Measurements from ENCODE around the gene BFAR. TPM values are rescaled to one million over a fixed set of nuclear protein-coding genes. Genes with fewer than 3 reads are reported as not detected.
A peak's percentile ranks its signal among the peaks of the same experiment; 100 is the strongest.

Gene BFAR, protein sequence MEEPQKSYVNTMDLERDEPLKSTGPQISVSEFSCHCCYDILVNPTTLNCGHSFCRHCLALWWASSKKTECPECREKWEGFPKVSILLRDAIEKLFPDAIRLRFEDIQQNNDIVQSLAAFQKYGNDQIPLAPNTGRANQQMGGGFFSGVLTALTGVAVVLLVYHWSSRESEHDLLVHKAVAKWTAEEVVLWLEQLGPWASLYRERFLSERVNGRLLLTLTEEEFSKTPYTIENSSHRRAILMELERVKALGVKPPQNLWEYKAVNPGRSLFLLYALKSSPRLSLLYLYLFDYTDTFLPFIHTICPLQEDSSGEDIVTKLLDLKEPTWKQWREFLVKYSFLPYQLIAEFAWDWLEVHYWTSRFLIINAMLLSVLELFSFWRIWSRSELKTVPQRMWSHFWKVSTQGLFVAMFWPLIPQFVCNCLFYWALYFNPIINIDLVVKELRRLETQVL
- polyA plus RNA-seq (ENCODE audit: insufficient read length in 12 of 12): 10 to 100 TPM in 11 of 12 donors, not detected in 1; 43.9 to 64.1 (median 54.2) TPM
- long read RNA-seq, donor 1, partial matches to known transcripts: 10 of 16 reads
- long read RNA-seq, donor 1, other reads (novel, unspliced or antisense): 0 of 16 reads
- long read RNA-seq, donor 2, transcript BFAR-201 (8 exons, 3,039 nt): major isoform, 7 of 14 reads
- long read RNA-seq, donor 2, partial matches to known transcripts: 5 of 14 reads
- long read RNA-seq, donor 2, other reads (novel, unspliced or antisense): 0 of 14 reads
- long read RNA-seq, donor 3, partial matches to known transcripts: 7 of 10 reads
- long read RNA-seq, donor 3, other reads (novel, unspliced or antisense): 0 of 10 reads
- long read RNA-seq, donor 4, partial matches to known transcripts: 7 of 14 reads
- long read RNA-seq, donor 4, other reads (novel, unspliced or antisense): 0 of 14 reads
- long read RNA-seq, donor 5, transcript BFAR-201 (8 exons, 3,039 nt): major isoform, 12 of 33 reads
- long read RNA-seq, donor 5, partial matches to known transcripts: 16 of 33 reads
- long read RNA-seq, donor 5, other reads (novel, unspliced or antisense): 0 of 33 reads
- long read RNA-seq, donor 6, partial matches to known transcripts: 8 of 13 reads
- long read RNA-seq, donor 6, other reads (novel, unspliced or antisense): 0 of 13 reads
- long read RNA-seq, donor 7, transcript BFAR-201 (8 exons, 3,039 nt): major isoform, 5 of 8 reads
- long read RNA-seq, donor 7, partial matches to known transcripts: 0 of 8 reads
- long read RNA-seq, donor 7, other reads (novel, unspliced or antisense): 0 of 8 reads
- long read RNA-seq, donor 8, transcript BFAR-203 (4 exons, 1,414 nt): minor isoform, 6 of 40 reads
- long read RNA-seq, donor 8, transcript BFAR-201 (8 exons, 3,039 nt): major isoform, 14 of 40 reads
- long read RNA-seq, donor 8, partial matches to known transcripts: 17 of 40 reads
- long read RNA-seq, donor 8, other reads (novel, unspliced or antisense): 0 of 40 reads
- long read RNA-seq, donor 9, partial matches to known transcripts: 7 of 14 reads
- long read RNA-seq, donor 9, other reads (novel, unspliced or antisense): 0 of 14 reads
- long read RNA-seq, donor 10, transcript BFAR-201 (8 exons, 3,039 nt): major isoform, 12 of 22 reads
- long read RNA-seq, donor 10, partial matches to known transcripts: 7 of 22 reads
- long read RNA-seq, donor 10, other reads (novel, unspliced or antisense): 0 of 22 reads
- long read RNA-seq, donor 11, transcript BFAR-203 (4 exons, 1,414 nt): major isoform, 7 of 20 reads
- long read RNA-seq, donor 11, partial matches to known transcripts: 8 of 20 reads
- long read RNA-seq, donor 11, other reads (novel, unspliced or antisense): 0 of 20 reads

DNA sequence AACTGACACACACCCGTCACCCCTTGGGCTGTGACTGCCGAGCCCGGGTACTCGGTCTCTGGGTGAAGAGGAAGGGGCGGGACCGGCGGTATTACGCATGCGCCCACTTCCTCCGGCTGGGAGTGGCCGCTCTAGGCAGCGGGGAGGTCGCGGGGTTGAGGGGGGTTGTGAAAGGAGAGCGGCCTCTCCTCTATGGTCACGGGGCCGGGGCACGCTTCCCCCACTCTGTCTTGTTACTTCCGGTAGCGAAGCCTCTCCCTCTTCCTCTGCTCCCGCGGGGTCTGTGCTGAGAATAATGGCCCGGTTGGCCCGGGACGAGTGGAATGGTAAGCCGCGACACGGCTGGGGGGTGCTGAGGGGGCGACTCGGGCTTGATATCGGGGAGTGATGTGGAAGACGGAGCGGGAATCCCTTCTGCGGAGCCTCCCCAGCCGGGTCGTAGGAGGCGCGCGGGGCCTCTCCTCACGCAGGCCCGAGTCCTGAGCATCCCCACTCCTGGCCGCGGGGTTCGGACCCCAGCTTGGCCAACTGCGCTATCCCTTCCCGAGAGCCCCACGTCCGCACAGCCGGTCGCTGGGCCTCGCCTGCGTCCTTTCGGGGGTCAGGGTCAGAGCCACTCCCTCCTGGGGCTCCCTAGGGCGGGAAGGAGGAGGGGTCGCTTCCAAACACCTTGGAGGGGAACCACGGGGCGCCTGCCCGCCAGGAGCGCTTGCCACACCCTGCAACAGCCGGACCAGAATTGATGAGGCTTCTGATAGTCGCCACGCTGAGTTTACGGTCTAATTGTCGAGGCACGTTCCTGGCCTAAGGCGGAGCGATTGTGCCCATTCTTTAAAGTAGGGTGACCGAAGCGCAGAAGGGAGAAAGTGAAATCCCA lies at the start of gene BFAR:
Gene BFAR, plus strand, starts transcription at position 259 of the 877 bp plus-strand sequence. CDS start 11,396 bp downstream, outside the sequence.
- peak; percentile 97 for DNase-seq

DNA sequence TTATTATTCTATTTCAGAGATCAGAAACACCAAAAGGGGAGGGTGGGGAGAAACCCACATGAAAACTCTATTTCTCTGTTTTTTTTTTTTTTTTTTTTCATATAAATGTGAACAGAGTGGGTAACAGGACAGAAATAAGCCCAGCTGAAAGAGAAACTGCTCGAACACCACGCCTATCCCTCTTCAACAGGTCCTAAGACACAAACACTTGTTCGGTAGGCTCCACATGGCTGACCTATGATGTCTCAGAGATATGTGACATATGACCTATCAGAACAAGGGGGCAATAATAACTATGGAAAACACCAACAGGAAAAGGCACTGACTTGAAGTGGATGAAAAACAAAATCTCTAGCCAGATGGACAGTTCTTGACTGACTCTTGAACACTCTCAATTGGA lies 47.5 kb upstream of the BFAR start:
- DNase-seq: no peak

DNA sequence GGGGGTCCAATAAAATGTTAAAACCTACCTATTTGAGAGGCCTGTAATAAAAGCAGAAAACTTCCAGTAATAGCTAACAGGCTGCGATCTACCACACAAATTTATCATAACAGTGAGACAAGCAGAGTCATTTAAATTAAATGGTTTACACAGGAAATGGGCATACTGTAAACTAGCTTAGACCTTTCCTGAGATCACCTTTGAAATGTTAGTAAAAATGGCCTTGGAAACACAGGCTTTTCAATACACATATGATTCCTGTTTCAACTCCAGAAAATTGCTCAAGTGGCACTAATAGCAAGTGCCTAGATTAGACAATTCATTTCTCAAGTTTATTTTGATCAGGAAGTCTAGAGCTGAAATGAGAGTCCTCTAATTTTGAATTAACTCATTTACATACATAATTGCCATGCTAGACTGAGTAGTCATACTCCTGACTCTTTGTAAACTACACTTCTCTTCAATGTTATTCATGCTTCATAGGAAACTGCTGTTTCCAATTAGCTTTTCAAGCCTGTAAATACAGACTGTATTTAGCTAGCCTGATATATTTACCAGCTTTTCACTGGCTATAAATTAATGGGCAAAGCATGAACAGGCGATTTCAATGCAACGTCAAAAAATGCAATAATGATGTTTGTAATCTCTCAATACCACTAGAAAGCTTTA lies 46.0 kb upstream of the BFAR start:
- no peak for DNase-seq

DNA sequence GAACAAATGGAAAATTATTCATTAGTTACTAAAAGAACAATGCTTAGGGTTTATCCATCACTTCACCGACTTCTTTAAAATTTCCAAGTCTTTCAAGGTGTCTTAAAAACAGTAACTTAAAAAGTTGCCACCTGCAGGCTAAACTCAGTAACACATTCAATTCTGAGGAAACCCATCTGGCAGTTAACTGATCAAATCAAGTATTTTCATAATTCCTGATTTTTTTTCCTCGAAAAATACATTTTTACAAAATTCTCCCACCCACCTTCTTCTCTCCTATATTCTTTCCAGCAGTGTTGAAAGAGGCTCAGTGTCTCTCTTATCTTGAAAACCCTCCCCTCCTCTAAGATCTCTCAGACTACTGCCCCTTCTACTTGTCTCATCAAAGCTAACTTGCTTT lies 32.6 kb upstream of the BFAR start:
- DNase-seq: peak; percentile 9

DNA sequence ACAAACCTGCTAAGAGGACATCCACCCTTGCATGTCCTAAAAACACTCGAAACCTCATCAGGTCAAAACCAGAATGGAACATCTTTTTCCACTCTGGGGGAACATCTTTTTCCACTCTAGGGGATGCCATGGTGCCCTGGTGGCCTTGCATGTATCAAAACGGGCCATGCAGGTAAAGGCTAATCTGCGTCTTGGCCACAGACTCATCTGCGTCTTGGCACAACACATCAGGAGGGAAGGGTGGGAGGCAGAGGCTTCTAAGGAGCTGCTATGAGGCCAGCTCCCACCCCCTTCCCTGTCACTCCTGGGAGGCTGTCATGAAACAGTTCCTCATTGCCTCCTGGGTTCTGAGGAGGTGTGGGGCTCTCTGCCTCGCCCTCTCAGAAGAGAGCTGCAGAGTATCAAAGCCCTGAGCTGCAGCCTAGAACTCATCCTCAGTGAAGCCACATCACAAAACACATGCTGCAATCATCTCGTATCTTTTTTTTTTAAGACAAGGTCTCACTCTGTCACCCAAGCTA lies 30.2 kb upstream of the BFAR start:
- DNase-seq: no peak

DNA sequence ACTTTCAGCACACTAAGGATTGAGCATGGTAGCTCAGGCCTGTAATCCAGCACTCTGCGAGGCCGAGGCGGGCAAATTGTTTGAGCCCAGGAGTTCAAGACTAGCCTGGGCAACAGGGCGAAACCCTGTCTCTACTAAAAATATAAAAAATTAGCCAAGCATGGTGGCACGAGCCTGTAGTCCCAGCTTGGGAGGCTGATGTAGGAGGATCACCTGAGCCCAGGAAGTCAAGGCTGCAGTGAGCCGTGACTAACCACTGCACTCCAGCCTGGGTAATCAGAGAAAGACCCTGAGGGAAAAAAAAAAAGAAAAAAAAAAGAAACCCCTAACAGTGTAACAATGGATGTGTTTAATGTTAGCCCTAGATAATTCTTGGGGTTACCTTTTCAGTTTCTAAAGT lies 26.6 kb upstream of the BFAR start:
- DNase-seq: no peak

DNA sequence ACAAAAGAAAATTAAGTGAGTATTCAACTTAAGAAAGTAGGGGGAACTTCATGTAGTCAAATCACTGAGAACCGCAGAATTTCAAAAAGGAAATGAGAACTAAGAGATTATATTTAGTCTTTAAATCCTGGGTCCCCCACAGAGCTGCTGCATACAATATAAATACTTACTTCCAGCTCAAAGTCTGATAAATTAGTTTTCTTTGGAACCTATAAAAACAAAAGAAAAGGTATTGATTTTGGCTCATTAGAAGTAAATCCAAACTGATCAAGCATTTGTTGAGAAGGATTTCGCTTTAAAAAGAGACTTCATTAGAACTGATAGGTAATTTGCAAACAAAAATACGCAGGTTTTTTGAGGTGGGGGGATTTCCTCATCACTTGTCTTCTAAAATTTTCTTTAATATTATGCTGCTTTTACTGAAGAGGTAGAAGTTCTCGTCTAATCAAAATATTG lies 24.6 kb upstream of the BFAR start:
- DNase-seq: no peak

DNA sequence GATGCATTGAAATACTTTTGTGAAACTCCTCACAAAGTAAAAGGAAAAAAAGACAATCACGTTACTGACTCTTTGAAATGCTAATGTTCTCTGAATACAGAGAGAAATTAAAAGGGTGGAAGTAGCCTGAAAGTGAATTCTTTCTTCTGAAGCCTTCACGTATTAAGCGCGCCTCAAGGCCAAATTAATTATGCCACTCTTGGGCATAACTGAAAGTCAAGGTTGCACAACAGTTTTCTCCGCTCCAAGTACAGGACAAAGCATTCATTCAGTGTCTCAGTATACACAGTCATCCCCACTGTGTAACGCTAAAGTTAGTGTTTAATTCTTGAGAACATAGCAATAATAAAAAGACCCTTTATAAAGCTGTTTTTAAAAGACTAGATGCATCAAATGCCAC lies 24.1 kb upstream of the BFAR start:
- DNase-seq: no peak

DNA sequence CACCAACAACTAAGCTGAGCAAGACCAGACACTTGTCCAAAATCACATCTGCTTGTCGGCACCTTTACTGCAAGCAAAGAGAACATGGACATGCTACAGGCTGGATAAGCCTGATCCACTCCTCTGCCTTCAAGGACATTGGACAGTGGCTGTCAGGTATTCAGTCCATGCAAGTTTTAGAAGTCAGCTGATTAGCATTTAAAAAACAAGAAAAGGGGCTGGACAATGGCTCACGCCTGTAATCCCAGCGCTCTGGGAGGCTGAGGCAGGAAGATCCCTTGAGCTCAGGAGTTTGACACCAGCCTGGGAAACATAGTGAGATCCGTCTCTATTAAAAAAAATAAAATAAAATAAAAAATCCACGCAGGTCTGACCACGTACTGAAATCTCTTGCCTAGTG lies 23.0 kb upstream of the BFAR start:
- no peak for DNase-seq

DNA sequence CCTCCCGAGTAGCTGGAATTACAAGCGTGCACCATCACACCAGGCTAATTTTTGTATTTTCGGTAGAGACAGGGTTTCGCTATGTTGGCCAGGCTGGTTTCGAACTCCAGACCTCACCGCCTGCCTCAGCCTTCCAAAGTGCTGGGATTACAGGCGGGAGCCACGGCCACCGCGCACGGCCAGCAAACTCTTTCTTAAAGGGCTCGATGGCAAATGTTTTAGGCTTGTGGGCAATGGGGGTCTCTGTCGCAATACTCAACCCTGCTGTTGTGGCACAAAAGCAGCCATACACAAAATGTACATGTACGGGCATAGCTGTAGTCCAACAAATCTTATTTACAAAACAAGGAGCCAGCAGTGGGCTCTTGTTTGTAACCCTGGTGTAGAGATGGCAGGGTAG lies 21.1 kb upstream of the BFAR start:
- DNase-seq: no peak

DNA sequence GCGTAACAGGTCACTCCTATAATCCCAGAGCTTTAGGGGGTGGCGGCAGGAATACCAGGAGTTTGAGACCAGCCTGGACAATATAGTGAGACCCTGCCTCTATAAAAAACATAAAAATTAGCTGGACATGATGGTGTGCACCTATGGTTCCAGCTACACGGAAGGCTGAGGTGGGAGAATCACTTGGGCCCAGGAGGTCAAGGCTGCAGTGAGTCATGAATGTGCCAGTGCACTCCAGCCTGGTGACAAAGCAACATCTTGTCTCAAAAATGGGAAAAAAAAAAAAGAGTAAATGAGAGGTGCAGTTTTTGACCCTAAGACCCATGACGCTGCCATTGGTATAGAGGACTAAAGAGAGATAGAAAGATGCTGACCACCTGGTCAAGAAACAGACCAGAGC lies 18.8 kb upstream of the BFAR start:
- no peak for DNase-seq

DNA sequence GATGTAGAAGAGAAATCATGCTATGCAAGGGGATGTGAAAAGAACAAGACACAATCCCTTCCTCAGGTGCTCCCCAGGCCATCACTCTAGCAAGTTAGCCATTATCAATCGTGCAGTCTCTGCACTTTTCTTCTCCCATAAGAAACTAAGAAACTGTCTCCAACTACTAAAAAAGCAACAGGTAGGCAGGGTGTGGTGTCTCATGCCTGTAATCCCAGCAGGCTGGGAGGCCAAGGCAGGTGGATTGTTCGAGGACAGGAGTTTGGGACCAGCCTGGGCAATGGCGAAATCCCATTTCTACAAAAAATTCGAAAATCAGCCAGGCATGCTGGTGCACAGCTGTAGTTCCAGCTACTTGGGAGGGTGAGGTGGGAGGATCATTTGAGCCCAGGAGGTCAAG lies 16.5 kb upstream of the BFAR start:
- DNase-seq: no peak

DNA sequence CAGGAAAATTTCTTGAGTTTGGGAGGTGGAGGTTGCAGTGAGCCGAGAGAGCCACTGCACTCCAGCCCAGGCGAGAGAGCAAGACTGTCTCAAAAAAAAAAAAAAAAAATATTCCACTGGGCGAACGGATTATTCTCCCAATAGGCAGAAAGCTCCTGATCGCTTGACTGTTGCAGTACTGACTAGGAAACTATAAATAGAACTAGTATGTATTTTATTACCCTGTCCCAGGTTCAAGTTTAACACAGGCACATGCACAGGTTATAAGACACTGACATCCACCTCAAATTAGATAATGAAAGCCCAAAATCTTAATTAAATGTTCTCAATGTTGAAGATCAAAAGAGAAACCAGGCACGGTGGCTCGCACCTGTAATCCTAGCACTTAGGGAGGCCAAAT lies 14.2 kb upstream of the BFAR start:
- no peak for DNase-seq

DNA sequence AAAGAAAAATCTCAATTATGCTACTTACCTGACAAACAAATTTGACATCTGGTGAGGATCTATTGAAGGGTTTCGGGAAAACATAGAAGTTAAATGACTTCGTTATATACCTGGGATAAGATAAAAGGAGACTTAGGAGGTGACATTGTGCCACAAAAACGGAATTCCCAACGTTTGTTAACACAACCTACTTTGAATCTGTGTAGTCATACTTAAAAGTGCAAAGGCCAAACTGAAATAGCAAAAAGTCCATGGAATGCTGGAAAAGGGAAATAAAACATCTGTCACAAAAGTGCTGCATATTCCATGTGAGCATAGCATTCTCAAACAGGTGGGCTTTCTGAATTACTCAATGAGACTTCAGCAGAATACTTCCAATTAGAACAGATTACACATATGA lies 5.7 kb upstream of the BFAR start:
- no peak for DNase-seq

DNA sequence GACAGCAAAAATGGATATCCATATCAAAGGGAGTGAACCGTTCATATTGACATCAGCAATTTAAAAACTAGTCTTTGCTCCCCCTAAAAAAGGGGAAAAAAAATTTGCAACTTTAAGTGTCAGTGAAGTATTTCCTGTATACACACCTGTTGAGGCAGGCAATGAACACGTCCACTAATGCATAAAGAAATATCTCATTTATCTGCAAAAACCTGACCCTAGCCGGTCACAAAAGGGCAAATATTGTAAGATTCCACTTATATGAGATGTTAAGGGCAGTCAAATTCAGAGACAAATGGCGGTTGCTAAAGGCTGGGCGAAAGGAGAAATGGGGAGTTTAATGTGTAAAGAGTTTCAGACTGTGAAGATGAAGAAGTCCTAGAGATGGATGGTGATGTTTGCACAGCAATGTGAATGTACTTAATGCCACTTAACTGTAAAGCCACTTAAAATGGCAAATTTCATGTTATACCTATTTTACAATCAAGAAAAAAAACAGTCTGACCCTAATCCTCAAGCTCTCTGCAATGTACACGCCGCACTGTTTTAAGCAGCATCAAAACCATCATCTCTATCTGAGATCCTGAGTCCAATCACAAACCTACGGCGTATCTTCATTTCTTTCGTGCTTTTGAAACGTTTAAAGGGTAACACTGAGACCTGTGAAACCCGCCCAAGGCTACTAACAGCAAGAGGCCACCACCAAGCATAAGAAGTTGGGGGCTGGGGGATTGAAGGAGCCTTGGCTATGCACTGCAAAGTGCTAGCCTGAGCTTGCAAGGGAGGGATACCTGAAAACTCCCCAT lies 3.7 kb upstream of the BFAR start:
- DNase-seq: no peak

DNA sequence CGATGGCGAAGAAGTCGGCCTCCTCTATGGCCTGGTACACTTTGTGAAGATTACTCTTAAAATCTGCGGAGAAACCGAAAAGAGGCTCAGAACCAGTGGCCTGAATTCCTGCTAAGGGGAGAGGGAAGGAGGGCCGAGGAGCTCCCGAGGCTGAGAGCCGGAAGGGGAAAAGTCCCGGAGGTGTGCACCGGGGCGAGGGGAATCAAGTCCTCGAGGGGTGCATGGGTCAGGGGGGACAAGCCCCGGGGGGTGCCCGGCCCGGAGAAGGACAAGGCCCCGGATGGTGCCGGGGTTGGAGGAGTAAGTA lies 3.2 kb upstream of the BFAR start:
- no peak for DNase-seq

DNA sequence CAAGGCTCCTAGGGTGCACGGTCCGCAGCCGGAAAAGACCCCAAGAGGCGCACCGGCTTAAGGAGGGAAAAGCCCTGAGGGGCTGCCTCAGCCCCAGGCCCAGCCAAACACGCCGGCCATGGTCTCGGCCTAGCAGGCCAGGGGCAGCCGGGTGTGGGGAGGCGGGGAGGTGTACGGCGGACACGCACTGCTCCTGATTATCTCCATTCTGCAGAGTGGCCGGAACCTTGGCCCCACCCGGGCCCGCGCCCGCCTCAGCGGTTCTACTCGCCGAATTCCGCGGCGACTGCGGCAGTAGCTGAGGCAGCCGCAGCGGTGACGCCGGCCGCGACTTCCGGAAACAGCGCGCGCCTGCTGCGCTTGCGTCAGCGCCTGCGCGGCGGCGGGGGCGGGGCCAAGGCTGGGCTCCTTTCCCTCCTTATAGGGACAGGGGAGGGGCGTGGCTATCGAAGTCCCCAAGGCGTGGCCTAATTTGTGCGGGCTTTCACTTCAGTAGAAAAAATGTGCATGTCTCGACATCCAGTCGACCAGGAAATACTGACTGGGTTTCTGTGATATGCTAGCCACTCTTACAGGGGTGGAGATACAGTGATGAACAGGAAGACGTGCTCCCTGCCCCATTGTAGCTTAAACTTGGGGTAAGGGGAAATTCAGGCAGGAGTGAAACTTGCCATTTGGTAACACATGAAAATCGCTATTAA lies 2.7 kb upstream of the BFAR start, which contains the start of gene PARN:
Gene PARN, minus strand, starts transcription at position 342 of the 701 bp plus-strand sequence. Its CDS starts 135 bp downstream, at position 207.
- peak; percentile 96 for DNase-seq

Data from muscle of arm (tissue), 14 donors.